Stomach (tissue), 9 donors: ENCODE data around the gene COG5. TPM values are rescaled to one million over a fixed set of nuclear protein-coding genes. Genes with fewer than 3 reads are reported as not detected.

Experiments
- DNase-seq, 2 donors: peaks; one replicate each; pipeline versions ENCODE4 v3.0.0 to v3.0.0-alpha.2; 2013 to 2019
- H3K27ac ChIP-seq, 5 donors: fragments of 200-600 bp in 4 of 5; sonication (generic) in 4 of 5; one replicate each; pipeline ENCODE4 v1.5.1; 2013 to 2019; ENCODE audit warnings: mild to moderate bottlenecking in 1 of 5, moderate library complexity in 1 of 5
- H3K27me3 ChIP-seq, 3 donors: fragments of 200-600 bp; sonication (generic); one replicate each; pipeline ENCODE4 v1.5.1; 2017 to 2019; ENCODE audit warnings: mixed run types in 1 of 3
- H3K36me3 ChIP-seq, 4 donors: fragments of 200-600 bp; sonication (generic); 1 replicate in 3 of 4; 2 replicates in 1 of 4; pipeline ENCODE4 v1.5.1; 2016 to 2019
- H3K4me1 ChIP-seq, 4 donors: fragments of 200-600 bp; sonication (generic); one replicate each; pipeline ENCODE4 v1.5.1; 2016 to 2019
- H3K4me3 ChIP-seq, 4 donors: fragments of 200-600 bp; sonication (generic) in 3 of 4; one replicate each; pipeline ENCODE4 v1.5.1; 2016 to 2019; ENCODE audit warnings: mild to moderate bottlenecking in 1 of 4
- H3K9me3 ChIP-seq, 4 donors: fragments of 200-600 bp; sonication (generic); one replicate each; pipeline ENCODE4 v1.5.1; 2016 to 2019
- CTCF ChIP-seq, 7 experiments: fragments of 450-650 bp in 4 of 7; fragments of 200-600 bp in 3 of 7; sonication (generic) in 3 of 7; IDR thresholded peaks; one replicate each; pipeline ENCODE4 v1.5.1; 2016 to 2019; ENCODE audit warnings: antibody characterized with exemption in 7 of 7, control low read depth in 2 of 7, mild to moderate bottlenecking in 1 of 7
- EP300 ChIP-seq: sonication (generic); formaldehyde crosslinking; IDR thresholded peaks from one replicate; pipeline ENCODE4 v1.6.1; 2017; ENCODE audit warnings: antibody characterized with exemption
- POLR2A ChIP-seq, 4 donors: fragments of 450-650 bp; IDR thresholded peaks; one replicate each; pipeline ENCODE4 v1.6.1; 2016; ENCODE audit warnings: antibody characterized with exemption in 4 of 4, control low read depth in 2 of 4, mild to moderate bottlenecking in 1 of 4, moderate library complexity in 1 of 4
- POLR2AphosphoS5 ChIP-seq, 3 donors: sonication (generic); formaldehyde crosslinking; IDR thresholded peaks; one replicate each; pipeline ENCODE4 v1.6.1; 2016; ENCODE audit warnings: antibody characterized with exemption in 3 of 3
- WGBS, 5 donors: extraction: QIAGEN DNeasy Blood & Tissue Kit in 3 of 5; methylation state at CpG; one replicate each; pipeline versions ENCODE4 v1.1.5 to v1.1.7; 2013 to 2018; 5-methylcytosine and 5-hydroxymethylcytosine counted together
- intact Hi-C: fragments of 100-400 bp; cut with DNase I; formaldehyde crosslinking; loops from one replicate; pipeline ENCODE4 v1.15.1; 2023; ENCODE audit warnings: low total_unique reads
- polyA plus RNA-seq, 3 donors: library from polyadenylated mRNA; stranded (reverse); fragments of 200-250 nt; gene quantifications; one replicate each; pipeline ENCODE4 v1.2.3, GENCODE V29; 2013
- total RNA-seq, 5 donors: library from RNA; depleted of rRNA; stranded (reverse); fragments of >200 nt; gene quantifications; one replicate each; pipeline versions ENCODE4 v1.1.0 to v1.2.3, GENCODE V29; 2014 to 2016
- donor health status: healthy with polysubstance abuse.
- donor health status: Bipolar disorder and iron deficiency.
- donor health status: healthy.

COG5 gene
- total and polyA plus RNA-seq, 8 donors, result 5.2 to 285 (median 17.1) TPM

- peak overlapping the region; percentile 87 to 95 (median 94) for H3K4me3 ChIP-seq
- WGBS, 5 donors, result 0 to 1% (median 1%) methylated on average over 35 to 73 of the region's 73 CpGs
- intact Hi-C loops, result no loop called here
- peaks cover 19 to 51% (median 33%) of the 10 kb centered on the region in 4 donors for H3K4me1 ChIP-seq
- peaks cover 0 to 3% (median 0%) of the 10 kb centered on the region in 4 donors for H3K36me3 ChIP-seq
- peak overlapping the region; percentile 93 to 100 (median 97) for H3K27ac ChIP-seq
- DNase-seq, result peak; percentile 97 to 99
- peak; percentile 73 to 89 (median 73) for TF ChIP-seq POLR2AphosphoS5 (IDR thresholded peaks at IDR 0.05)
- no peak for TF ChIP-seq CTCF (IDR thresholded peaks at IDR 0.05)
- peak in 1 of 4 donors; percentile 23 for TF ChIP-seq POLR2A (IDR thresholded peaks at IDR 0.05)
- H3K27me3 ChIP-seq, result no peaks in the 10 kb centered on the region
- H3K9me3 ChIP-seq, result no peaks in the 10 kb centered on the region
These were observed 394.3 kb downstream of the COG5 start for GRCh38 chr7:107169120-107170050.

- TF ChIP-seq POLR2A (IDR thresholded peaks at IDR 0.05) (peak in 2 of 4 donors; percentile 65 to 89), POLR2AphosphoS5 (IDR thresholded peaks at IDR 0.05) (peak; percentile 41 to 83 (median 72)), CTCF (IDR thresholded peaks at IDR 0.05) (no peak)
- DNase-seq, result peak; percentile 99 to 100
- peak within 1 kb of the TSS; percentile 87 to 95 (median 94) for H3K4me3 ChIP-seq
- peak within 1 kb of the TSS; percentile 93 to 100 (median 97) for H3K27ac ChIP-seq
- no peaks in the 10 kb centered on the region for H3K27me3 ChIP-seq
- peaks cover 0 to 3% (median 0%) of the 10 kb centered on the region in 4 donors for H3K36me3 ChIP-seq
- 0% methylated on average over 40 to 44 of the region's 44 CpGs for WGBS, 5 donors
- intact Hi-C loops, result no loop called here
- peaks cover 10 to 42% (median 25%) of the 10 kb centered on the region in 4 donors for H3K4me1 ChIP-seq
- H3K9me3 ChIP-seq, result no peaks in the 10 kb centered on the region
These were observed 395.2 kb downstream of the COG5 start, which contains the start of gene HBP1 for GRCh38 chr7:107168233-107169119. HBP1 (plus strand) TSS chr7:107169003; CDS start chr7:107179894, 10,891 bp downstream.

- DNase-seq, result peak; percentile 53 to 91
- intact Hi-C loops, result no loop called here
- Histone ChIP-seq H3K4me3 (peak overlapping the region; percentile 53 to 95 (median 76)), H3K36me3 (peaks cover 0 to 3% (median 0%) of the 10 kb centered on the region in 4 donors), H3K9me3 (no peaks in the 10 kb centered on the region), H3K27me3 (no peaks in the 10 kb centered on the region), H3K4me1 (peaks cover 2 to 34% (median 19%) of the 10 kb centered on the region in 4 donors), H3K27ac (peak overlapping the region; percentile 83 to 100 (median 94))
- TF ChIP-seq POLR2A (IDR thresholded peaks at IDR 0.05), result no peak
- TF ChIP-seq EP300, result no peak
- peak in 4 of 7 experiments; percentile 30 to 48 (median 34) for TF ChIP-seq CTCF (IDR thresholded peaks at IDR 0.05)
- peak in 1 of 3 donors; percentile 37 for TF ChIP-seq POLR2AphosphoS5 (IDR thresholded peaks at IDR 0.05)
- 0 to 1% (median 0%) methylated on average over 10 to 15 of the region's 15 CpGs for WGBS, 5 donors
These were observed 396.1 kb downstream of the COG5 start for GRCh38 chr7:107167483-107168232.
